ENCODE measurements around the gene LRRC8E.
"Not testable (repeated sequence)": the region's sequence is repeated elsewhere in the genome, so short reads cannot be mapped to it uniquely, and the experiment has no call there.

Gene LRRC8E

DNA sequence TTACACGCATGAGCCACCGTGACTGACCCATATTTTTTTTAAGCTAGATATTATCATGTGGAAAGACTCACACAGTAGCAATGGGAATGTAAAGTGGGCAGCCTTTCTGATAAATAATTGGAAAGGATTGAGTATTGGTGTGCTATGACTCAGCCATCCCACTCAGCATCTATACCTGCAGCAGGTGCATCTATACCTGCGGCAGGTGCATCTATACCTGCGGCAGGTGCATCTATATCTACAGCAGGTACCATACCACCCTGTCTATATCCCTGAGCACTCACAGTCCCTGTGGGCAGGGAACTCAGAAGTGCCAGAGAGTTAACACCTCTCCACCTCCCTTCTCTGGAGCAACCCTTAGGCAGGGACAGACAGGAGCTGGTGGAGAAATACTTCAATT lies 5.2 kb upstream of the LRRC8E start:
- no peak for DNase-seq (ENCODE audit: insufficient read length)
- no peak for FAIRE-seq
- no peak for TF ChIP-seq POLR2AphosphoS5 (IDR thresholded peaks at IDR 0.05; ENCODE audit: low read depth, low read length)
- no peak for TF ChIP-seq TAF1 (IDR thresholded peaks at IDR 0.05; ENCODE audit: borderline replicate concordance, low read depth, low read length)
- TF ChIP-seq POLR2A (IDR thresholded peaks at IDR 0.05; ENCODE audit: low read depth, low read length), result no peak

DNA sequence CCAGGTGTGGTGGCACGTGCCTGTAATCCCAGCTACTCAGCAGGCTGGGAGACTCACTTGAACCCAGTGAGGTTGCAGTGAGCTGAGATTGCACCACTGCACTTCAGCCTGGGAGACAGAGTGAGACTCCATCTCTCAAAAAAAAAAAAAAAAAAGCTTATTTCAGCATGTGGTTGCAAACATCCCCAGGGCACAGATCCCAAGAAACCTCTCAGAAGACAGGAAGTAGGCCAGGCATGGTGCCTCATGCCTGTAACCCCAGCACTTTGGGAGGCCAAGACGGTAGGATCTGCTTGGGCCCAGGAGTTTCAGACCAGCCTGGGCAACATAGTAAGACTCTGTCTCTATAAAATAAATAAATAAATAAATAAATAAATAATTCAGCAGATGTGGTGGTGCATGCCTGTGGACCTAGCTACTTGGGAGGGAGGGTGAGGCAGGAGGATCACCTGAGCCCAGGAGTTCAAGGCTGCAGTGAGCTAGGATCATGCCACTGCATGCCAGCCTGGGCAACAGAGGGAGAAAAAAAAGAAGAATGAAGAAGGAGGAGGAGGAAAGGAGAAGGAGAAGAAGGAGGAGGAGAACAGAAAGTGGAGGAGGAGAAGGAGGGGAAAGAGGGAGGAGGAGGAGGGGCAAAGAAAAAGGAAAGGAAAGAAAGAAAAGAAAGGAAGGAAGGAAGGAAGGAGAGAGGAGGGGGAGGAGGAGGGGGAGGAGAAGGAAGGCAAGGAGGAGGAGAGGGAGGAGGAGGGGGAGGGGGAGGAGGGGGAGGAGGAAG lies 4.3 kb upstream of the LRRC8E start:
- no peak for TF ChIP-seq POLR2A (IDR thresholded peaks at IDR 0.05; ENCODE audit: low read depth, low read length)
- TF ChIP-seq POLR2AphosphoS5 (IDR thresholded peaks at IDR 0.05; ENCODE audit: low read depth, low read length), result no peak
- no peak for TF ChIP-seq TAF1 (IDR thresholded peaks at IDR 0.05; ENCODE audit: borderline replicate concordance, low read depth, low read length)
- FAIRE-seq (no peak), DNase-seq (ENCODE audit: insufficient read length) (no peak)

DNA sequence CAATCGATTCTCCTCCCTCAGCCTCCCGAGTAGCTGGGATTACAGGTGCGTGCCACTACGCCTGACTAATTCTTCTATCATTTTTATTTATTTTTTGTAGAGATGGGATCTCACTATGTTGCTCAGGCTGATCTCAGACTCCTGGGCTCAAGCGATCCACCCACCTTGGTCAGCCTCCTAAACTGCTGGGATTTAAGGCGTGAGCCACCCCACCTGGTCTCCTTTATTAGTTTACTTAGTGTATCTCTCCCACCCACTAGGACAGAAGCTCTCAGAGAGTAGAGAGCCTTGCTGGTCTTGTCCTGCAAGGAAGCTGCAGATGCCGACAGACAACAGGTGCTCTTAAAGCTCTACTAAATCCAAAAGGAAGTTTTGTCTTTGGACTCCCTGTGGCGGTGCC lies 2.5 kb upstream of the LRRC8E start:
- DNase-seq (ENCODE audit: insufficient read length), result no peak
- FAIRE-seq, result no peak
- TF ChIP-seq POLR2A (IDR thresholded peaks at IDR 0.05; ENCODE audit: low read depth, low read length), result no peak
- no peak for TF ChIP-seq POLR2AphosphoS5 (IDR thresholded peaks at IDR 0.05; ENCODE audit: low read depth, low read length)

DNA sequence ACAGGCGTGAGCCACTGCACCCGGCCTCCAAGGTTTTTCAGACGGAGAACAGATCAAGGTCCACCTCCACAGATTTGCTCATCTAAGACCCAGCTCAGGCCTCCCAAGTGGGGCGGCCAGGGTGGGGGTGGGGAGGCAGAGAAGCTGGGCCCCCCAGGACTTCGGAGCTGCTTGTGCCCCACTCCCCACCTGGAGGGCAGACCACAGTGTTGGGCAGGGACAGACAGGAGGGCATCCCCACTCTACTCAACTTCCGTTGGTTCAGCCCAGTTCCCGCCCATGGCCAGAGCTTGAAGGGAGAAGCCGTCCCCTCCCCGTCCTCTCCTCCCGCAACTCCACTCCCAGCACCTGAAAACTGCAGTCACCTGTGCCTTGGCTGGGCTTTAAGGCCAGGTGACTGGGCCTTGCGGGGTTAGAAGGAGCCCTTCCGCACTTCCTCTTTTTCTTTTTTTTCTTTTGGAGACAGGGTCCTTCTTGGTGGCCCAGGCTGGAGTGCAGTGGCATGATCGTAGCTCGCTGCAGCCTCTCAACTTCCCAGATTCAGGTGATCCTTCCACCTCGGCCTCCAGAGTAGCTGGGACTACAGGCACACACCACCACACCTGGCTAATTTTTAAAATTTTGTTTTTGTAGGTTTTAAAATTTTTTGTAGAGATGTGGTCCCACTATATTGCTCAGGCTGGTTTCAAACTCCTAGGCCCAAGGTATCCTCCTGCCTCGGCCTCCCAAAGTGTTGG lies 734 bp upstream of the LRRC8E start:
- no peak for DNase-seq (ENCODE audit: insufficient read length)
- TF ChIP-seq TAF1 (IDR thresholded peaks at IDR 0.05; ENCODE audit: borderline replicate concordance, low read depth, low read length) (no peak), POLR2A (IDR thresholded peaks at IDR 0.05; ENCODE audit: low read depth, low read length) (no peak), POLR2AphosphoS5 (IDR thresholded peaks at IDR 0.05; ENCODE audit: low read depth, low read length) (no peak)
- FAIRE-seq, result no peak

DNA sequence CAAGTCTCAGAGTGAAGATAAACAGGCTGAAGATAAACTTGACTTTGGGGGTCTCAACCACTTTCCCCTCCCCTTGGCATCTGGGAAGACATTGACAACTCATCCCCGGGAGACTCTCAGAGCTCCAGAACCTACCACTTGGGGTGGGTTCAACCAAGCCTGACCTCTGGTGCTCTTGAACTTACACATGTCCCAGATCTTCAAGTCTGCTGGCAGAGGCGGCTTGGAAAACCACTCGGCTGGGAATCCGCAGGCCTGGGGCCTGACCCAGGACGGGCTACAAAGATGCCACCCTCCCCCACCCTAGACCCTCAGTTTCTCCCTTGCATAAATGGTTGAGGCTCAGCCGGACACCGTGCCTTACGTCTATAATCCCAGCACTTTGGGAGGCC lies 512 bp downstream of the LRRC8E start:
- DNase-seq (ENCODE audit: insufficient read length) (no peak), FAIRE-seq (no peak)
- no peak for TF ChIP-seq POLR2A (IDR thresholded peaks at IDR 0.05; ENCODE audit: low read depth, low read length)

DNA sequence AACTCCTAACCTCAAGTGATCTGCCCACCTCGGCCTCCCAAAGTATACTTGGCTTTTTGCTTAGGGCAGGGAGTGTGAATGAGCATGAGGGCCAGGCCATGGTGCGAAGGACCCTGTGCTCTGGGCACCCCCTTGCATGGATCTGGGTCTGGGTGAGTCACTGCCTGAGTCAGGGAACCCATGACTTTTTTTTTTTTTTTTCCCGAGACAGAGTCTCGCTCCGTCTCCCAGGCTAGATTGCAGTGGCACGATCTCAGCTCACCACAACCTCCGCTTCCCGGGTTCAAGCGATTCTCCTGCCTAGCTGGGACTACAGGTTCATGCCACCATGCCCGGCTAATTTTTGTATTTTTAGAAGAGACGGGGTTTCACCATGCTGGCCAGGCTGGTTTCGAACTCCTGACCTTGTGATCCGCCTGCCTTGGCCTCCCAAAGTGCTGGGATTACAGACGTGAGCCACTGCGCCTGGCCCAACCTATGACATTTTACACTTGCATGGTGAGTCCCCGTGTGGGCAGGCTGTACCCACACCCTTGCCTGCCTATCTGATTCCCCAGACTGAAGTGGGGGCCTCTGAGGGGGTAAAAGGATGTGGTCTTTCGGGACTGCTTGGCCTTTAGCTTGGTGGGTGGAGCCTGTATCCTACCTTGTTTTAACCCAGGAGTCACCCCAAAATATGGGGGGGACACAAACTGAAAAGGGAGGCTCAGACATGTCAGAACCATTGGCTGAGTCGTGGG lies 5.2 kb downstream of the LRRC8E start:
- not testable (repeated sequence) for DNase-seq (ENCODE audit: insufficient read length); FAIRE-seq

DNA sequence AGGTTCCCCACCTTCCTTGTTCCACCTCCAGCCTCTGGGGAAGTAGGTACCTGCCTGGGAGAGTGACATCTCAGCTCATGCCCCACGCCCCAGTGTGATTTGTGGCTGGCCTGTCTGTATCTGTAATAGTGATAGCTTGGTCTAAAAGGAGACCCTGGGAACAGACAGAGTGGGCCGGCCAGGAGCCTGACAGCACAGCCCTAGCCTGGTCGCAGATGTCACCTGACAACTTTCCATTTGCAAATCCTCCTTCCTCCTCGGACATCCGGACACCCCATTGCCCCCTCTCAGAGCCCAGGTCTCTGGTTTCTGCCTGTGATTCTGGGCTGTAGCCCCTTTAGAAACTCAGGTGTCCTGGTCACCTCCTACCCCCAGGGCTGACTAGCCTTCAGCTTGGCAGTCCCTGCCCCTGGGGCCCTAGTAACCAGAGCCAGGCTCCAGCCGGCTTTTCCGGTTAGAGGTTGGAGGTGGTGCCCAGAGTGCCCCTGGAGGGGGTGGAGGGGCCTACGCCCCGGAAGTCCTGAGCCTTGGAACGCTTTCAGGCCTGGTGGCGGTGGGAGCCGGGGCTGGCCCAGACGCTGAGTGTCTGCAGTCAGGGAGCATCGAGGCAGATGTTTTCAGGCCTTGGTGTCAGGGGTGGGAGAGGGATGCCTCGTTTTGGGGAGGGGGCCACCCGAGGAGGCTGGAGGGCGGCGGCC lies 6.5 kb downstream of the LRRC8E start:
- DNase-seq (ENCODE audit: insufficient read length), result no peak
- no peak for TF ChIP-seq TAF1 (IDR thresholded peaks at IDR 0.05; ENCODE audit: borderline replicate concordance, low read depth, low read length)
- no peak for TF ChIP-seq POLR2AphosphoS5 (IDR thresholded peaks at IDR 0.05; ENCODE audit: low read depth, low read length)
- no peak for TF ChIP-seq POLR2A (IDR thresholded peaks at IDR 0.05; ENCODE audit: low read depth, low read length)
- no peak for FAIRE-seq

DNA sequence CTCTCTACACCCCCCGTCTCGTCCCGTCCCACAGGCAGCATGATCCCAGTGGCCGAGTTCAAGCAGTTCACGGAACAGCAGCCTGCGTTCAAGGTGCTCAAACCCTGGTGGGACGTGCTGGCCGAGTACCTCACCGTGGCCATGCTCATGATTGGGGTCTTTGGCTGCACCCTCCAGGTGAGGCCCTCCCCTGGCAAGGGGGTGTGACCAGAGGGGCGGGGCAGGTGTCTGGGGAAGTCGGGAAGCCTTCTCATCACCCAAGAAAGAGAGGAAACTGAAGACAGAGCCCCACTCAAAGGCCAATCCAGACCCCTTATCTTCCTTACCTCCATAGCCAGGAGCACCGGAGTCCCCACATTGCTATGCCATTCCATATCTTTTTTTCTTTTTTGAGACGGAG lies 7.3 kb downstream of the LRRC8E start:
- FAIRE-seq (no peak), DNase-seq (ENCODE audit: insufficient read length) (no peak)
- no peak for TF ChIP-seq POLR2AphosphoS5 (IDR thresholded peaks at IDR 0.05; ENCODE audit: low read depth, low read length)

DNA sequence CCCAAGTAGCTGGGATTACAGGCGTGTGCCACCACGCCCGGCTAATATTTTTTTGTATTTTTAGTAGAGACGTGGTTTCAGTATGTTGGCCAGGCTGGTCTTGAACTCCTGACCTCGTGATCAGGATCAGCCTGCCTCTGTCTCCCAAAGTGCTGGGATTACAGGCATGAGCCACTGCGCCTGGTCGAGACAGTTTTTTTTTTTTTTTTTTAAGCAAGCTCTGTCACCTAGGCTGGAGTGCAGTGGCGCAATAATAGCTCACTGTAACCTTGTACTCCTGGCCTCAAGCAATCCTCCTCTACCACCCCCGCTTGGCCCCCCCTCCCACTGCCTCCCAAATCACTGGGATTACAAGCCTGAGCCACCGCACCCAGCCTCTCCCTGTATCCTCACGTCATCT lies 9.0 kb downstream of the LRRC8E start:
- DNase-seq (ENCODE audit: insufficient read length), result no peak
- FAIRE-seq, result no peak
- TF ChIP-seq POLR2AphosphoS5 (IDR thresholded peaks at IDR 0.05; ENCODE audit: low read depth, low read length) (no peak), POLR2A (IDR thresholded peaks at IDR 0.05; ENCODE audit: low read depth, low read length) (no peak), TAF1 (IDR thresholded peaks at IDR 0.05; ENCODE audit: borderline replicate concordance, low read depth, low read length) (no peak)

DNA sequence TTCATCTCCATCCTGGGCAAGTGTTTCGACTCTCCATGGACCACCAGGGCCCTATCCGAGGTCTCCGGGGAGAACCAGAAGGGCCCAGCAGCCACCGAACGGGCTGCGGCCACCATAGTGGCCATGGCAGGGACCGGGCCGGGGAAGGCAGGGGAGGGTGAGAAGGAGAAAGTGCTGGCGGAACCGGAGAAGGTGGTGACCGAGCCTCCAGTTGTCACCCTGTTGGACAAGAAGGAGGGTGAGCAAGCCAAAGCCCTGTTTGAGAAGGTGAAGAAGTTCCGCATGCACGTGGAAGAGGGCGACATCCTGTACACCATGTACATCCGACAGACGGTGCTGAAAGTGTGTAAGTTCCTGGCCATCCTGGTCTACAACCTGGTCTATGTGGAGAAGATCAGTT lies 10.7 kb downstream of the LRRC8E start:
- TF ChIP-seq POLR2AphosphoS5 (IDR thresholded peaks at IDR 0.05; ENCODE audit: low read depth, low read length), result no peak
- TF ChIP-seq POLR2A (IDR thresholded peaks at IDR 0.05; ENCODE audit: low read depth, low read length), result no peak
- TF ChIP-seq TAF1 (IDR thresholded peaks at IDR 0.05; ENCODE audit: borderline replicate concordance, low read depth, low read length), result no peak
- DNase-seq (ENCODE audit: insufficient read length), result no peak
- no peak for FAIRE-seq

DNA sequence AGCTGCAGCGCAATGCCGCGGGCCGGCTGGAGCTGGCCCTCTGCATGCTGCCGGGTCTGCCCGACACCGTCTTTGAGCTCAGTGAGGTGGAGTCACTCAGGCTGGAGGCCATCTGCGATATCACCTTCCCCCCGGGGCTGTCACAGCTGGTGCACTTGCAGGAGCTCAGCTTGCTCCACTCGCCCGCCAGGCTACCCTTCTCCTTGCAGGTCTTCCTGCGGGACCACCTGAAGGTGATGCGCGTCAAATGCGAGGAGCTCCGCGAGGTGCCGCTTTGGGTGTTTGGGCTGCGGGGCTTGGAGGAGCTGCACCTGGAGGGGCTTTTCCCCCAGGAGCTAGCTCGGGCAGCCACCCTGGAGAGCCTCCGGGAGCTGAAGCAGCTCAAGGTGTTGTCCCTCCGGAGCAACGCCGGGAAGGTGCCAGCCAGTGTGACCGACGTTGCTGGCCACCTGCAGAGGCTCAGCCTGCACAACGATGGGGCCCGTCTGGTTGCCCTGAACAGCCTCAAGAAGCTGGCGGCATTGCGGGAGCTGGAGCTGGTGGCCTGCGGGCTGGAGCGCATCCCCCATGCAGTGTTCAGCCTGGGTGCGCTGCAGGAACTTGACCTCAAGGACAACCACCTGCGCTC lies 11.6 kb downstream of the LRRC8E start:
- DNase-seq (ENCODE audit: insufficient read length), result no peak
- FAIRE-seq, result no peak
- no peak for TF ChIP-seq POLR2AphosphoS5 (IDR thresholded peaks at IDR 0.05; ENCODE audit: low read depth, low read length)
- no peak for TF ChIP-seq TAF1 (IDR thresholded peaks at IDR 0.05; ENCODE audit: borderline replicate concordance, low read depth, low read length)
- TF ChIP-seq POLR2A (IDR thresholded peaks at IDR 0.05; ENCODE audit: low read depth, low read length), result no peak
